ENCODE results near the gene RAB27A.
"Not testable (repeated sequence)": the region's sequence is repeated elsewhere in the genome, so short reads cannot be mapped to it uniquely, and the experiment has no call there.

RAB27A gene

DNA sequence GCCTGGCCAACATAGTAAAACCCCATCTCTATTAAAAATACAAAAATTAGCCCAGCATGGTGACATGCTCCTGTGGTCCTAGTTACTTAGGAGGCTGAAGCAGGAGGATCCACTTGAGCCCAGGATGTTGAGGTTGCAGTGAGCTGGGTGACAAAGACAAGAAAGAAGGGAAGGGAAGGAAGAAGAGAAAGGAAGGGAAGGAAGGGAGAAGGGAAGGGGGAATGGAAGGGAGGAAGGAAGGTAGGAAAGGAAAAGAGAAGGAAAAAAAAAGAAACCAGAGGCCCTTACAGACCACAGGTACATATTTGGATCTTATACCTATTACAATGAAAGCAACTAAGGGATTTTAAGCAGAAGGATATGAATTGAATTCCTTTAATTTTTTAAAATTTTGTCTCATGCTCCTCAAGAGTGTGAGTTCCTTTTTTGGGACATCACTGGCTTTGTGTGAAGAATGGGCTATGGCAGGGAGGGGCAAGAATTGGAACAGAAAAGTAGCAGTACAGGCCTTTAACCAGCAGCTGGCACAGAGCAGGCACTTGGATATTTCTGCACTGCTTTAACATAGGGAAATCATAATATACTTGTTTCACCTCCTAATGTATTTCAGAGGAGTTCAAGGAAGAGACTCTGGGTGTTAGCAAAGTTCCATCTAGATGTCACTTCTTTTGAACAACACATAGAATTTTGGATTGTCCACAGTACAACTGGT, 7.9 kb downstream of the RAB27A start:
- DNase-seq: no peak

- not testable (repeated sequence) for DNase-seq
Measured at GRCh38 chr15:55280589-55280988, 9.0 kb downstream of the RAB27A start.

GRCh38 chr15:55279746-55280351, 9.8 kb downstream of the RAB27A start:
- DNase-seq: peak; percentile 90

GRCh38 chr15:55279100-55279745, 10.4 kb downstream of the RAB27A start:
- no peak for DNase-seq

- DNase-seq: no peak
Measured at GRCh38 chr15:55277715-55278114, 11.9 kb downstream of the RAB27A start.

- no peak for DNase-seq
Measured at GRCh38 chr15:55277116-55277564, 12.5 kb downstream of the RAB27A start.

DNA sequence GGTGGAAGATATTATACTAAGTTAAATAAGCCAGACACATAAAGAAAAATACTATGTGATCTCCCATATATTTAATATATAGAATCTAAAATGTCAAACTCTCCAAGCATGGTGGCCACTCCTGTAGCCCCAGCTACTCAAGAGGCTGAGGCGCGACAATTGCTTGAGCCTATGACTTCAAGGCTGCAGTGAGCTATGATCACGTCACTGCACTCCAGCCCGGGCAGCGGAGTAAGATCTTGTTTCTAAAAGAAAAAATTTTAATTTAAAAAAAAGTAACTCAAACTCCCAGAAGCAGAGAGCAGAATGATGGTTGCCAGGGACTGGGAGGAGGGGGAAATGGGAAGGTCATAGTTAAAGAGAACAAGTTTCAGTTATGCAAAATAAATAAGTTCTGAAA, 13.3 kb downstream of the RAB27A start:
- no peak for DNase-seq

DNA sequence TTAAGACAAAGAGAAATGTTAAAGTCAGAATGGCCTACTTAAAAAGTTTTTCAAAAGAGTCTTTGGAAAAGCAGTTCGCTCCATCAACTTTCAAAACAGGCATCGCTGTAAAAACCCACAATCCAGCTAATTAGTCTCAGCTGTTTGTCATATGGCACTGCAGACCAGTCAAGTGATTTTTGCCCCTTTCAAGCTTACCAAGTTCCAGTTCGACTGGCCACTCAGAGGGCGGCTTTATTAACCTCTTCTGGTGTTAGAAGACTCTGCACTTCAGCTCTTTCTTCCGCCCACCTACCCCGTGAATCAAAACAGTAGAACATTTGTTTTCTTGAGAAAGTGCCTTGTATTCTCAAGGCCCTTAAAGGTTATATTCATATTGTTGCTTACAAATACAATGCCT, 19.3 kb downstream of the RAB27A start:
- no peak for DNase-seq

- no peak for DNase-seq
Measured at GRCh38 chr15:55268176-55268695, 21.4 kb downstream of the RAB27A start.

- DNase-seq: no peak
Measured at GRCh38 chr15:55267401-55268175, 22.0 kb downstream of the RAB27A start.

GRCh38 chr15:55266547-55266946, 23.1 kb downstream of the RAB27A start:
- no peak for DNase-seq

DNA sequence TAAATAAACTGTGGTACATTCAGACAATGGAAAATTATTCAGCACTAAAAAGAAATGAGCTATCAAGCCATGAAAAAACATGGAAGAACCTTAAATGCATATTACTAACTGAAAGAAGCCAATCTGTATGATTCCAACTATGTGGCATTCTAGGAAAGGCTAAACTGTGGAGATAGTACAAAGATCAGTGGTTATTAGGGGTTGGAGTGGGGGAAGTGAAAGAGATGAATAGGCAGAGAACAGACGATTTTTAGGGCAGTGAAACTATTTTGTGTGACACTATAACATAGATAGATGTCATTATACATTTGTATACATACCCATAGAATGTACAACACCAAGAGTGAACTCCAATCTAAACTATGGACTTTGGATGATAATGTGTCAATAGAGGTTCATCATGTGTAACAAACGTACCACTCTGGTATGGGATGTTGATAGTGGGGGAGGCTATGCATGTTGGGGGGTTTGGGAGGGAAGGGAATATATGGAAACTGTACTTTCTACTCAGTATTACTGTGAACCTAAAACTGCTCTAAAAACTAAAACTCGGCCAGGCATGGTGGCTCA, 29.0 kb downstream of the RAB27A start:
- DNase-seq: no peak

- DNase-seq: no peak
Measured at GRCh38 chr15:55257938-55258337, 31.7 kb downstream of the RAB27A start.

- no peak for DNase-seq
Measured at GRCh38 chr15:55257012-55257670, 32.5 kb downstream of the RAB27A start.

GRCh38 chr15:55256281-55257011, 33.2 kb downstream of the RAB27A start:
- DNase-seq: no peak

DNA sequence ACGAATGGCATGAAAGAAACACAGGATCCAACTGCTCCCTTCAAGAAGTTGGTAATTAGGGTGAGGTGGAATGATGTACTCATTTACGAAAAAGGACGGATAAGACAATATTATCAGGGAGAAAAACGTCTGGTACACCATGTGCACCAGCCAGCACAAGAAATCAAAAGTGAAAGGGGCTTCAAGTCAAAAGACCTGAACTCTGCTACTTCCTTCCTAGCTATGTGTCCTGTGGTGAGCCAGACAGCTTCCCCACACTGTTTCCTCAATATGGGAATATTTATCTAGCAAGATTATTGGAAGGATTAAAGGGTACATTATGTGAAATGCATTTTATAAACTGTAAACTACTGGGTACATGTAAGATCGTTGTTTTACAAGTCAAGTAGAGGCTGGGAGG, 33.9 kb downstream of the RAB27A start:
- no peak for DNase-seq

DNA sequence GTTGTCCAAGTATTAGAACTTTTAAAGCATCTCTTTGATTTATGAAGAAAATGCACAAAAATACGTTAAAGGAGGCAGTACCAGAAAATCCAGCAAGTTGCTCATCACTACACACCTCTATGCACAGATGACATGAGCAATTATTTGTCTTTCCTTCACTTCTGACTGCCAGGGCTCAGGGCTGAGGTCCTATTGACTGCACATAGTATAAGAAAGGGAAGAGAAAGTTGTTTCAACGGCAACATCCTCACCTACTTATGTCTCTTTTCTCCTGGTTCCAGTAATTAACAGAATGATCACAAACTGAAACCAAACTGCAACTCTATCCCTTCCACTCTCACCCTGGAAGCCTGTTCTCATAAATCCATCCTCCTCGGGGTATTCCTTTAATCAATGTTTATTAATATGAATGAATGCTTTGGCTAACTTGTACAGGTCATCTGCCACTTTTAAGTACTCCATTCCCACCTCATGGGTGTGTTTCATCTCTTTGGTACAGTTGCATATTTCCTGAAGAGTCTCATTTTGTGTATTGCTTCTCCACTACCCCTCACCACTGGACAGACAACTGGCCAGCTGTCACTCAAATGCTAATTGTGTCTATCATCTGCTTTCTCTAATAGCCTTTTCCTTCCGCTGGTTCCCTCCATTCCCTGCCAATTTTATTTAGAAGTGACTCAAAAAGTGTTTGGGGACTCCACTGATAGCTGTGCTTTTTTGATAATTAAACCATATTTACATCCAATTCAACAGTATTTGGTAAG, 34.5 kb downstream of the RAB27A start:
- no peak for DNase-seq

DNA sequence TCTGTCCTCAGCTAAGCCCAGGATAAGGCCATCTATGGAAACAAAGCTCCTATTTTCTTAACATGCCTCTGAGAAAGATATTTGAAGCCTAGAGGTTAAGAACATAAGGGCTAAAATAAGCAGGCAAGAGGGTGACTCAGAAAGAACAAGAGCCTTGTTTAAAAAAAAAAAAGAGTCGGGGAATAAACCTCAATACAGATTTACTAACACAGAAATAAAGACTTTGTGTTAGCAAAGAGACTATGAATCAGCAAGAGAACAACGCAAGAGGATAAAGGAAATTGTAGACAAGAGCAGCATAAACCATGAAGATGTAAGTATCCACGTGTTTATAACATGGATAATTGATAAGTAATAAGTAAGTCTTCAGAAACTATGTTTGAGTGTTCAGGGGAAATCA, 36.0 kb downstream of the RAB27A start:
- DNase-seq: no peak

DNA sequence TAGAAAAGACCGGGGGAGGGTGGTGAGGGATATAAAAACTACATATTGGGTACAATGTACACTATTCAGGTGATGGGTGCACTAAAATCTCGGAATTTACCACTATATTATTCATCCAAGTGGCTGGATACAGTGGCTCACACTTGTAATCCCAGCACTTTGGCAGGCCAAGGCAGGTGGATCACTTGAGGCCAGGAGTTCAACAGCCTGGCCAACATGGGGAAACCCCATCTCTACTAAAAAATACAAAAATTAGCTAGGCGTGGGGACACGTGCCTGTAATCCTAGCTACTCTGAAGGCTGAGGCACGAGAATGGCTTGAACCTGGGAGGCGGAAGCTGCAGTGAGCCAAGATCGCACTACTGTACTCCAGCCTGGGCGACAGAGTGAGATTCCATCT, 37.4 kb downstream of the RAB27A start:
- DNase-seq: not testable (repeated sequence)

- DNase-seq: no peak
Measured at GRCh38 chr15:55250941-55251340, 38.7 kb downstream of the RAB27A start.

DNA sequence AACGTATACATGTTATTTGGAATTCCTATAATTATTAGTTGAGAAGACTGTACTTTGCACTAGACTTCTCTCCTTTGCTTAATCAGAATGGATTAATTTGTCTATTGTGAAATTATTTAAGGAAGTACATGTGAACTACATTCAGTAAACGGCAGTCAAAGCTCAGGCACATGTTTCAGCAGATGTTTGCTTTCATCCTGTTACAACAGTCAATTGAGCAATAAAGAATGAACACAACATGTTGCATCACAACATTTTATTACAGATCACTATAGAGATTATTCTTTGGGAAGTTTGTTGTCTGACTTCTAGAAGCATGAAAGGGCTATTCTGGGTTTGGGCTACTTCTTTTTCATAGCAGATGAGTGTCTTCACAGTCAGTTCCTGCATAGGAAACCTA, 39.2 kb downstream of the RAB27A start:
- DNase-seq: no peak
